Keratinocyte (primary cell): ENCODE data around the gene FMN2.

Experiments
- EZH2 ChIP-seq: IDR thresholded peaks from one replicate; pipeline ENCODE4 v1.6.1; 2012; ENCODE audit warnings: inconsistent platforms, mild to moderate bottlenecking, low read length, moderate library complexity
- TF ChIP-seq, protein P1 (sequence below), 3 experiments: IDR thresholded peaks in 1 of 3; conservative IDR thresholded peaks in 1 of 3; optimal IDR thresholded peaks in 1 of 3; 2 replicates in 2 of 3; 3 replicates in 1 of 3; pipeline versions ENCODE3 to v1.5.1; 2011; ENCODE audit warnings: low read length in 3 of 3, mild to moderate bottlenecking in 3 of 3, moderate library complexity in 2 of 3, control low read depth in 1 of 3, inconsistent platforms in 1 of 3; ENCODE audit not compliant: insufficient read depth in 2 of 3; ENCODE audit errors: extremely low read depth in 1 of 3

DNA sequence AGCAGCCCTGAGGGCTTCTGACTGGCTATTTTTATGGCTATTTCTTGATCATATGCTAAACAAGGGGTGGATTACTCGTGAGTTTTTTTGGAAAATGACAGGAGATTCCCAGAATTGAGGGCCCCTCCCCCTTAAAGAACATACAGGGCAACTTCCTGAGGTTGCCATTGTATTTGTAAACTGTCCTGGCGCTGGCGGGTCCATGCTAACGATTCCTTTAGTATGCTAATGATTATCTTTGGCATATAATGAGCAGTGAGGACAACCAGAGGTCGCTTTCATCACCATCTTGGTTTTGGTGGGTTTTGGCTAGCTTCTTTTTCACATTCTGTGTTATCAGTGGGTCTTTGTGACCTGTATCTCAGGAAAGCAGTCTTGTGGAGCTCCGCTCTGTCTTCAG lies 24.1 kb downstream of the FMN2 start:
- TF ChIP-seq, protein P1, sequence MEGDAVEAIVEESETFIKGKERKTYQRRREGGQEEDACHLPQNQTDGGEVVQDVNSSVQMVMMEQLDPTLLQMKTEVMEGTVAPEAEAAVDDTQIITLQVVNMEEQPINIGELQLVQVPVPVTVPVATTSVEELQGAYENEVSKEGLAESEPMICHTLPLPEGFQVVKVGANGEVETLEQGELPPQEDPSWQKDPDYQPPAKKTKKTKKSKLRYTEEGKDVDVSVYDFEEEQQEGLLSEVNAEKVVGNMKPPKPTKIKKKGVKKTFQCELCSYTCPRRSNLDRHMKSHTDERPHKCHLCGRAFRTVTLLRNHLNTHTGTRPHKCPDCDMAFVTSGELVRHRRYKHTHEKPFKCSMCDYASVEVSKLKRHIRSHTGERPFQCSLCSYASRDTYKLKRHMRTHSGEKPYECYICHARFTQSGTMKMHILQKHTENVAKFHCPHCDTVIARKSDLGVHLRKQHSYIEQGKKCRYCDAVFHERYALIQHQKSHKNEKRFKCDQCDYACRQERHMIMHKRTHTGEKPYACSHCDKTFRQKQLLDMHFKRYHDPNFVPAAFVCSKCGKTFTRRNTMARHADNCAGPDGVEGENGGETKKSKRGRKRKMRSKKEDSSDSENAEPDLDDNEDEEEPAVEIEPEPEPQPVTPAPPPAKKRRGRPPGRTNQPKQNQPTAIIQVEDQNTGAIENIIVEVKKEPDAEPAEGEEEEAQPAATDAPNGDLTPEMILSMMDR (optimal IDR thresholded peaks at IDR 0.05 in 1 of 3, IDR thresholded peaks at IDR 0.05 in 1 of 3, conservative IDR thresholded peaks at IDR 0.05 in 1 of 3; ENCODE audit: extremely low read depth in 1 of 3, insufficient read depth in 2 of 3, low read length in 3 of 3) = no peak
- TF ChIP-seq EZH2 = no peak
